ENCODE results near the gene NGF.

Gene NGF

DNA sequence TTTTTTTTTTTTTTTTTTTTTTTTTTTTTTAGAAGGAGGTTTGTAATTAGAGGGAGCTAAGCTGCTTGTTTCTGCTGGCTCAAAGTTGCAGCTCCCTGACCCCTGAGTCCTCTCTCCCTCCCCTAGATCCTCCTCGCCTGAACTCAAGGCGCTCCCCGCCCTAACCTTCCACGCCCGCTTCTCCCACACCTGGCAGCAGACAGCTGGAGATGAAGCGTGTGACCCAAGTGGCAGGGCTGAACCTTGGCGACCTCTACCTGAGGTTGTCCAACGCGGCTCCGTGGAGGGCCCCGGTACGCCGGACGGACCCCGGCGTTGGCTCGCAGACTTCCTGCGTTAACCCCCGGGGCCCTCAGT is 795 bp downstream of the NGF start:
- CTCF ChIA-PET, result interaction anchor here (0.6 to 2.2 kb wide), 2 partner anchors 117 to 199 kb away, joined by 4 to 10 read pairs; no protein-coding TSS in a partner anchor
- H3K27ac ChIP-seq, result peak overlapping the region; percentile 55
- DNase-seq (ENCODE audit: low spot score), result no peak
- POLR2A ChIA-PET (ENCODE audit: low non-redundant PET), result no interaction called here
- TF ChIP-seq, protein P1, sequence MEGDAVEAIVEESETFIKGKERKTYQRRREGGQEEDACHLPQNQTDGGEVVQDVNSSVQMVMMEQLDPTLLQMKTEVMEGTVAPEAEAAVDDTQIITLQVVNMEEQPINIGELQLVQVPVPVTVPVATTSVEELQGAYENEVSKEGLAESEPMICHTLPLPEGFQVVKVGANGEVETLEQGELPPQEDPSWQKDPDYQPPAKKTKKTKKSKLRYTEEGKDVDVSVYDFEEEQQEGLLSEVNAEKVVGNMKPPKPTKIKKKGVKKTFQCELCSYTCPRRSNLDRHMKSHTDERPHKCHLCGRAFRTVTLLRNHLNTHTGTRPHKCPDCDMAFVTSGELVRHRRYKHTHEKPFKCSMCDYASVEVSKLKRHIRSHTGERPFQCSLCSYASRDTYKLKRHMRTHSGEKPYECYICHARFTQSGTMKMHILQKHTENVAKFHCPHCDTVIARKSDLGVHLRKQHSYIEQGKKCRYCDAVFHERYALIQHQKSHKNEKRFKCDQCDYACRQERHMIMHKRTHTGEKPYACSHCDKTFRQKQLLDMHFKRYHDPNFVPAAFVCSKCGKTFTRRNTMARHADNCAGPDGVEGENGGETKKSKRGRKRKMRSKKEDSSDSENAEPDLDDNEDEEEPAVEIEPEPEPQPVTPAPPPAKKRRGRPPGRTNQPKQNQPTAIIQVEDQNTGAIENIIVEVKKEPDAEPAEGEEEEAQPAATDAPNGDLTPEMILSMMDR (conservative IDR thresholded peaks at IDR 0.05; ENCODE audit: low read depth), result no peak

DNA sequence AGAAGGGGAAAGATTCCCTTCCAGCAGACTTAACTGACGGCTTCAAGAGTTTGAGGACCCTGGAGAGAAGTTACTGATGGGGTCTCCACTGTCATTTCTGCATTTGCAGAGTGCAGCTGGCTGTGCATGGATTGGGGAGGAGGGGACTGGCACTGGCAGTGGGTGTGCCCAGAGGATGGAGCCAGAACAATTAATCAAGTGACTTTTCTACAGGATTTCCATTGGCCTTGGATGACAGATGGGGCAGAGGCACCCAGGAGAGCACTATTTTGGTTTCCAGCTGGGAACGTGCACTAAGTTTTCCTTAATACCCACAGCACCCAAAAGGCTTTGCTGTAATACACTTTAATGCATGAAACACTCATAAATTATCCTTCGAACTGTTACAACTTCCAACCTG is 1.3 kb downstream of the NGF start:
- DNase-seq (ENCODE audit: low spot score), result no peak
- ChIA-PET POLR2A (ENCODE audit: low non-redundant PET) (no interaction called here), CTCF (interaction anchor here (0.6 to 2.2 kb wide), 2 partner anchors 116 to 199 kb away, joined by 4 to 10 read pairs; no protein-coding TSS in a partner anchor)
- H3K27ac ChIP-seq, result no peak overlapping the region
- TF ChIP-seq, protein P1 (conservative IDR thresholded peaks at IDR 0.05; ENCODE audit: low read depth), result no peak

DNA sequence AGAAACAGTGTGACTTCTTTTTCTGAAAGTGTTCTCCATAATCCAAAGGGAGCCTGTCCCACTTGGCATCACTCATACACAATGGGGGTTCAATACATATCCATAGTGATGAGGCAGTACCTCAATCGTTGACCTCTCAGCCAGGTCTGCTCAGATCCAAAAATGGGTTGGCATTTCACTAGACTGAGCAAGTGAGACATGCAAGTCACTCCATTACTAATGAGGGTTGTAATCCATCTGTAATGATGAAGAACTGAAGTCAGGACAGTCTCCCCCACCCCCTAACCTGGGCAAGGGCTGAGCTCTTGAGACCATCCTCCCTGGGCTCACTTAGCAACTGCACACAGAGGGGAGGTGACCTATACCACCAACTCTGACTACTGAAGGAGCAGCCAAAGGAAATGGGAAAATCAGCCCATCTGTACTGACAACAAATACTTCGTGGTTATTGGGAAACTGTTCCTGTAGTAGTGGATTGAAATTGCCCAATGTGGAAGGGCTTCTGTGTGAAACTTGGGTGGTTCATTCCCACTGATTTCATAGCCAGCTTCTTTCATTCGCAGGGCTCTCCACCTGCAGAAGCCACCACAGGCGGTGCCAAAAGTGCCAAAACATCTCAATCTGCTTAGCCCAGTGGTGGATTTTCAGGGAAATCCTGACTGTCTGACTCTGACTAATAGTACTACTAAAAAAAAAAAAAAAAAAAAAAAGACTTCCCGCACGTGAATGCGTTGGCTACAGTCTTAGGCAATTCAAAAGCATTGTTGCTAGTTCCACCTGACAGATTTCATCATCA is 5.0 kb downstream of the NGF start:
- H3K27ac ChIP-seq, result peak overlapping the region; percentile 79
- peak; percentile 72 for DNase-seq (ENCODE audit: low spot score)
- ChIA-PET CTCF (interaction anchor here (0.7 kb wide), 2 partner anchors 33 to 263 kb away, joined by 4 to 5 read pairs; no protein-coding TSS in a partner anchor), POLR2A (ENCODE audit: low non-redundant PET) (interaction anchor here (0.6 kb wide), 2 partner anchors 268 to 597 kb away, joined by 3 to 4 read pairs; no protein-coding TSS in a partner anchor)
- TF ChIP-seq, protein P1 (conservative IDR thresholded peaks at IDR 0.05; ENCODE audit: low read depth), result no peak

DNA sequence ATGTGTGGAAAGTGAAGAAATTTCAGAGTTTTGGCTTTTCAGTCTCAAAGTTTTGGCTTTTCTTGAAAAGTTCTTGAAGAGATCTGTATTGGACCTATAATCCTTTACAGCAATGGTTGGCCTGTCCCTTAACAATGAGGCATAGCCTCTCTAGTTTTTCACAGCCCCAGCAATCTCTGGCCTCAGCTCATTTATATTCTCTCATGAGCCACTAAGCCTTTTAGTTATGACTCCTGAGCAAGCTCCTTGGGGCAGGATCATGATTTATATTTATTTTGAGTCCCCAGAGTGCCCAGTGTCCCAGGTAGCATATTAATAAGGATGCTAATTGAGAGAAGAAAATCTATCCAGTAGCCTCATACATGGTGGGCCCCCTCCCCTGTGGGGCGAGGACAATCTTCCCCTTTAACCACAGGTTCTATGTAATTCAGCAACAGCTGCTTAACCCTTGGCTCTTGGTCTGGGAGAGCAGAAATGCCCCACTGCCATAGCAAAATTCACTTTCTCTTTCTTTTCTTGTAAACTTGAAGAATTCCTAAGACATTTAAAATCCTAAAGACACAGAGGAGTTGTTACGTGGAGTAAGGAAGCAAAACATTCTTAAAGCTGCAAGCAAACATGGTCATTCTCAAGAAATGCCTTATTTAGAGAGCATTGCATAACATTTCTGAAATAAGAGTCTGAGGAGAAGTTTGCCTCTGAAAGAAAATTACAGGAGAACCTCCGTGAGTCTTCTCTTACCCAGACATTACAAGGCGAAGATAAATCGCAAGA is 6.3 kb downstream of the NGF start:
- CTCF ChIA-PET, result no interaction called here
- no peak overlapping the region for H3K27ac ChIP-seq
- DNase-seq (ENCODE audit: low spot score), result no peak
- POLR2A ChIA-PET (ENCODE audit: low non-redundant PET), result no interaction called here
- TF ChIP-seq, protein P1 (conservative IDR thresholded peaks at IDR 0.05; ENCODE audit: low read depth), result no peak

DNA sequence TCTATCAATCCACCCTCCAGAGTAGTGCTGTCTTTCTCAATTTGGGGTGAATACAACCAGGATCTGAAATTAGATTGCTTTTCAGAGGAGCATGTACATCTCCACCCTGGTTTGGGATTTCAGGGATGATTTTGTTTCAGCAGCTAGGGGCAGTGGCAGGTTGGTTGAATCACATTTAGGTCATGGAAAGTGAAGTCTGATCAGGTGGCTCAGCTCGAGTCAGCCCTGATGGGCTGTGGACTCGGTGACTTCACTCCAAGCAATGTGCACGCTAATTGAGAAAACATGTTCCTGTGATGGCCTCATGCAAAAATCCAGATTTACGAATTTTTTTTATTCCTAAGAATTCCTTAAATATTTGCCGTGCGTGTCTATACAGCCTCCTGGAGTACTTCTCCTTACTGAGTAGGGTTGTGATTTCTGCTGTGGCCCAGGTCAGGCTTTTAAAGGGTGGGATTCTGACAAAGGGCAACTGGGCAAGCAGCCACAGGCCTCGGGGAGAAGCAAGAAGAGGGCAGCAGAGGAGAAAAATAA is 7.5 kb downstream of the NGF start:
- CTCF ChIA-PET, result interaction anchor here (0.7 kb wide), 1 partner anchor 16 kb away, joined by 3 read pairs; no protein-coding TSS in a partner anchor
- DNase-seq (ENCODE audit: low spot score), result no peak
- TF ChIP-seq, protein P1 (conservative IDR thresholded peaks at IDR 0.05; ENCODE audit: low read depth), result no peak
- peak overlapping the region; percentile 44; the same call in 1 of the 2 replicates for H3K27ac ChIP-seq
- POLR2A ChIA-PET (ENCODE audit: low non-redundant PET), result no interaction called here

DNA sequence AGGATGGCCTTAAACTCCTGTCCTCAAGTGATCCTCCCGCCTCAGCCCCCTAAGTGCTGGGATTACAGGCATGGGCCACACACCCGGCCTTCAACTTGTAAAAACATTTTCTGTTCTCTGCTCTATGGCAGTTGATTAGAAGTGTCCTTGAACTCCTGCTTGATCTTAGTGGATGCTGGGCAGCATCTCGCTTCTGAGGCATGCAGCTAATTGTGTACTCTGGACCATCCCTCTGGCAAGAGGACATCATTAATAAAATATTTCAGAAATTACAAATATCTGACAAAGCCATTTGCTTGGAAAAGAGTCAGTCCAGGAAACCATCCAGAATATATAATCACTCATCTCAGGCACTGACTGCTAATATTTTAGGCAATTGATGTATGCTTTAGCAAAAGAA is 8.1 kb downstream of the NGF start:
- TF ChIP-seq, protein P1 (conservative IDR thresholded peaks at IDR 0.05; ENCODE audit: low read depth), result no peak
- ChIA-PET POLR2A (ENCODE audit: low non-redundant PET) (no interaction called here), CTCF (interaction anchor here (0.7 kb wide), 1 partner anchor 15 kb away, joined by 3 read pairs; no protein-coding TSS in a partner anchor)
- no peak for DNase-seq (ENCODE audit: low spot score)
- no peak overlapping the region for H3K27ac ChIP-seq
